ENCODE measurements around the gene AFG3L2.

GRCh38 chr18:12302391-12303147 lies 74.5 kb downstream of the AFG3L2 start:
- TF ChIP-seq, protein P1, sequence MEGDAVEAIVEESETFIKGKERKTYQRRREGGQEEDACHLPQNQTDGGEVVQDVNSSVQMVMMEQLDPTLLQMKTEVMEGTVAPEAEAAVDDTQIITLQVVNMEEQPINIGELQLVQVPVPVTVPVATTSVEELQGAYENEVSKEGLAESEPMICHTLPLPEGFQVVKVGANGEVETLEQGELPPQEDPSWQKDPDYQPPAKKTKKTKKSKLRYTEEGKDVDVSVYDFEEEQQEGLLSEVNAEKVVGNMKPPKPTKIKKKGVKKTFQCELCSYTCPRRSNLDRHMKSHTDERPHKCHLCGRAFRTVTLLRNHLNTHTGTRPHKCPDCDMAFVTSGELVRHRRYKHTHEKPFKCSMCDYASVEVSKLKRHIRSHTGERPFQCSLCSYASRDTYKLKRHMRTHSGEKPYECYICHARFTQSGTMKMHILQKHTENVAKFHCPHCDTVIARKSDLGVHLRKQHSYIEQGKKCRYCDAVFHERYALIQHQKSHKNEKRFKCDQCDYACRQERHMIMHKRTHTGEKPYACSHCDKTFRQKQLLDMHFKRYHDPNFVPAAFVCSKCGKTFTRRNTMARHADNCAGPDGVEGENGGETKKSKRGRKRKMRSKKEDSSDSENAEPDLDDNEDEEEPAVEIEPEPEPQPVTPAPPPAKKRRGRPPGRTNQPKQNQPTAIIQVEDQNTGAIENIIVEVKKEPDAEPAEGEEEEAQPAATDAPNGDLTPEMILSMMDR (IDR thresholded peaks at IDR 0.05 in 2 of 3, conservative IDR thresholded peaks at IDR 0.05 in 1 of 3; ENCODE audit: borderline replicate concordance in 1 of 3, insufficient read depth in 1 of 3, low read depth in 2 of 3, low read length in 2 of 3): no peak
- no peak for TF ChIP-seq MAX (IDR thresholded peaks at IDR 0.05)
- no peak for TF ChIP-seq EZH2 (IDR thresholded peaks at IDR 0.05)
- TF ChIP-seq JUND (IDR thresholded peaks at IDR 0.05): no peak
- no peak for TF ChIP-seq POLR2A (IDR thresholded peaks at IDR 0.05; ENCODE audit: borderline replicate concordance, extremely low read depth, insufficient read depth, insufficient read length)
- no peak for TF ChIP-seq ELF1 (IDR thresholded peaks at IDR 0.05; ENCODE audit: borderline replicate concordance, low read depth)
- no peak for TF ChIP-seq EGR1 (IDR thresholded peaks at IDR 0.05; ENCODE audit: low read depth)
- TF ChIP-seq POLR2AphosphoS5 (IDR thresholded peaks at IDR 0.05; ENCODE audit: low read depth, low read length): no peak
- no peak for TF ChIP-seq RAD21 (IDR thresholded peaks at IDR 0.05; ENCODE audit: low read depth)
- no peak for TF ChIP-seq ZNF274 (IDR thresholded peaks at IDR 0.05; ENCODE audit: low read depth, low read length)
- TF ChIP-seq, protein P2, sequence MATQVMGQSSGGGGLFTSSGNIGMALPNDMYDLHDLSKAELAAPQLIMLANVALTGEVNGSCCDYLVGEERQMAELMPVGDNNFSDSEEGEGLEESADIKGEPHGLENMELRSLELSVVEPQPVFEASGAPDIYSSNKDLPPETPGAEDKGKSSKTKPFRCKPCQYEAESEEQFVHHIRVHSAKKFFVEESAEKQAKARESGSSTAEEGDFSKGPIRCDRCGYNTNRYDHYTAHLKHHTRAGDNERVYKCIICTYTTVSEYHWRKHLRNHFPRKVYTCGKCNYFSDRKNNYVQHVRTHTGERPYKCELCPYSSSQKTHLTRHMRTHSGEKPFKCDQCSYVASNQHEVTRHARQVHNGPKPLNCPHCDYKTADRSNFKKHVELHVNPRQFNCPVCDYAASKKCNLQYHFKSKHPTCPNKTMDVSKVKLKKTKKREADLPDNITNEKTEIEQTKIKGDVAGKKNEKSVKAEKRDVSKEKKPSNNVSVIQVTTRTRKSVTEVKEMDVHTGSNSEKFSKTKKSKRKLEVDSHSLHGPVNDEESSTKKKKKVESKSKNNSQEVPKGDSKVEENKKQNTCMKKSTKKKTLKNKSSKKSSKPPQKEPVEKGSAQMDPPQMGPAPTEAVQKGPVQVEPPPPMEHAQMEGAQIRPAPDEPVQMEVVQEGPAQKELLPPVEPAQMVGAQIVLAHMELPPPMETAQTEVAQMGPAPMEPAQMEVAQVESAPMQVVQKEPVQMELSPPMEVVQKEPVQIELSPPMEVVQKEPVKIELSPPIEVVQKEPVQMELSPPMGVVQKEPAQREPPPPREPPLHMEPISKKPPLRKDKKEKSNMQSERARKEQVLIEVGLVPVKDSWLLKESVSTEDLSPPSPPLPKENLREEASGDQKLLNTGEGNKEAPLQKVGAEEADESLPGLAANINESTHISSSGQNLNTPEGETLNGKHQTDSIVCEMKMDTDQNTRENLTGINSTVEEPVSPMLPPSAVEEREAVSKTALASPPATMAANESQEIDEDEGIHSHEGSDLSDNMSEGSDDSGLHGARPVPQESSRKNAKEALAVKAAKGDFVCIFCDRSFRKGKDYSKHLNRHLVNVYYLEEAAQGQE (IDR thresholded peaks at IDR 0.05; ENCODE audit: low read depth): no peak
- no peak for TF ChIP-seq ZFX (IDR thresholded peaks at IDR 0.05)

All from HCT116 (cell line).